ENCODE measurements around the gene PPM1F. TPM values are rescaled to one million over a fixed set of nuclear protein-coding genes. Genes with fewer than 3 reads are reported as not detected.
"Not testable (repeated sequence)": the region's sequence is repeated elsewhere in the genome, so short reads cannot be mapped to it uniquely, and the experiment has no call there.

The PPM1F gene
- total RNA-seq, 1 experiment from 2014 or later = 24.6 TPM

DNA sequence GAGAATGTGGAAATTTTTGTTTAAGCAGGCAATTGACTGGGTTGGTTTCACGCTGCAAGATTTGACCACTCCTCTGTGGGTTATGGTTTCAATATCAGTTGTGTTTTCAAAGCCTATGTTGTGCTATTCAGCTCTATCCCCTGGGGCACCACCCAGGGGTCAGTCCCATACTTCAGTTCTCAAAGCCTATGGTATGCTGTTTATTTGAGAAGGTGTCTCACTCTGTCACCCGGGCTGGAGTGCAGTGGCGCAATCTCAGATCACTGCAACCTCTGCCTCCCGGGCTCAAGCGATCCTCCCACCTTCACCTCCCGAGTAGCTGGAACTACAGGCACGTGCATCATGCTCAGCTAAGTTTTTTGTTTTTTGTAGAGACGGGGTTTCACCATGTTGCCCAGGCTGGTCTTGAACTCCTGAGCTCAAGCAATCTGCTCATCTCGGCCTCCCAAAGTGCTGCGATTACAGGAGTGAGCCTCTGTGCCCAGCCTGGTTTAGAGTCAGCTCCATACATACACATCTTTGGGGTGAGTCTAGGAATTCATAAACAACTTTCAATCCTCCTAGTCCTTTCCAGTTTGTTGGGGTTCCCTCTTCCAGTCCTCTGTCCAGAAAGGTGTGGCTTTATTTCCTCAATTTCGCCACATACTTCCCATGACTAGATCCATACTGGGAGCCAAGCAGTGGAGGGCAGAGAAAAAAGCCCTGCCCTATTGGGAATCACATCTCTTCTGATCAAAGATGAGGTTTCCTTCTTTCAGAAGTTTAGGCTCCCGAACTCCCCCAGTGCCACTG, 50.2 kb downstream of the PPM1F start:
- no peak for DNase-seq (ENCODE audit: extremely low read depth, low read depth)

DNA sequence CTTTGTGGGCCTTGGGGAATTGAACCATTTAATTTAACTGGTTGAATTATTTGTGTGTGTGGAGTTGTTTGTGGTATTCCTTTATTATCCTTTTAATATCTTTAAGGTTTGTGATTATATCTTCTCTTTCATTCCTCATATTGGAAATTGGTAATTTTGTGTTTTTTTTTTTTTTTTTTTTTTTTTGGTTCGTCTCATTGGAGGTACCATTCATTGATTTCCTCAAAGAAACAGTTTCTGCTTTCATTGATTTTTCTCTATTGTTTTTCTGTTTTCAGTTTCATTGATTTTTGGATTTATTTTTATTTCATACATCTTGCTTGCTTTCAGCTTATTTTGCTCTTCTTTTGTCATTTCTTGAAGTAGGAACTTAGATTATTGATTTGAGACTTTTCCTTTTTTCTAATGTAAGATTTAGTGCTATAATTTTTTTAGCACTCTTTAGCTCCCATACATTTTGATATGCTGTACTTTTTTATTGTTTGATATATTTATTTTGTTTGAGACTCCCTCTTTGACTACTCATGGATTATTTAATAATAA, 54.2 kb downstream of the PPM1F start:
- no peak for DNase-seq (ENCODE audit: extremely low read depth, low read depth)

DNA sequence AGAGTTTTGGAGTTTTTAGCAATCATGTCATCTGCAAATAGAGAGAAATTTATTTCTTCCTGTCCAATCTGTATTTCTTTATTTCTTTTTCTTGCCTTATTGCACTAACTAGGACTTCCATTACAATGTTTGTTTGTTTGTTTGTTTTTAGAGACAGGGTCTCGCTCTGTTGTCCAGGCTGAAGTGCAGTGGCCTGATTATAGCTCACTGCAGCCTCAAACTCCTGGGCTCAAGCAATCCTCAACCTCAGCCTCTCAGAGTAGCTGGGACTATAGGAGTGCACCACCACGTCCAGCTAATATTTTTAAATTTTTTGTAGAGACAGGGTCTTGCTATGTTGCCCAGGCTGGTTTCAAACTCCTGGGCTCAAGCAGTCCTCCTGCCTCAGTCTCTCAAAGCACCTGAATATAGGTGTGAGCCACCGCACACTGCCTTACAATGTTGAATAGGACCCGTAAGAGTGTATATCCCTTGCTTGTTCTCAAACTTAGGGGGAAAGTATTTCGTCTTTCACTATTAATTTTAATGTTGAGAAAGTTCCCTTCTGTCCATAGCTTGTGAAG, 55.6 kb downstream of the PPM1F start:
- DNase-seq (ENCODE audit: extremely low read depth, low read depth) = no peak

DNA sequence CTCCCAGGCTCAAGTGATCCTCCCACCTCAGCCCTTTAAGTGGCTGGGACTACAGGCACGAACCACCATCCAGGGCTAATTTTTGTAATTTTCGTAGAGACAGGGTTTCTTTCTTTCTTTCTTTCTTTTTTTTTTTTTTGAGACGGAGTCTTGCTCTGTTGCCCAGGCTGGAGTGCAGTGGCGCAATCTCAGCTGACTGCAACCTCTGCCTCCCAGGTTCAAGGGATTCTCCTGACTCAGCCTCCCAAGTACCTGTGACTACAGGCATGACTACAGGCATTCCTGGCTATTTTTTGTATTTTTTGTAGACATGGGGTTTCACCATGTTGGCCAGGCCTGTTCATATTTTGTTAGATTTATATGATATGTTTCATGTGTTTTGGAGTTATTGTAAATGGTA, 56.4 kb downstream of the PPM1F start:
- not testable (repeated sequence) for DNase-seq (ENCODE audit: extremely low read depth, low read depth)

DNA sequence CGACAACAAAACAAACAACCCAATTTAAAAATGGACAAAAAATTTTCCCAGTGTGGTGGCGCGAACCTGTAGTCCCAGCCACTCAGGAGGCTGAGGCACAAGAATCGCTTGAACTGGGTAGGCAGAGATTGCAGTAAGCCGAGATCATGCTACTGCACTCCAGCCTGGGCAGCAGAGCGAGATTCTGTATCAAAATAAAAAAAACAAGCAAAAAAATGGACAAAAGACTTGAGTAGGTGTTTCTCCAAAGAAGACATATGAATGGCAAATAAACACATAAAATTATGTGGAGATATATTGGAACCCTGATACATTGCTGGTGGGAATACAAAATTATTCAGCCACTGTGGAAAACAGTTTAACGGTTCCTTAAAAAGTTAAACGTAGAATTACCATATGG, 57.8 kb downstream of the PPM1F start:
- no peak for DNase-seq (ENCODE audit: extremely low read depth, low read depth)

DNA sequence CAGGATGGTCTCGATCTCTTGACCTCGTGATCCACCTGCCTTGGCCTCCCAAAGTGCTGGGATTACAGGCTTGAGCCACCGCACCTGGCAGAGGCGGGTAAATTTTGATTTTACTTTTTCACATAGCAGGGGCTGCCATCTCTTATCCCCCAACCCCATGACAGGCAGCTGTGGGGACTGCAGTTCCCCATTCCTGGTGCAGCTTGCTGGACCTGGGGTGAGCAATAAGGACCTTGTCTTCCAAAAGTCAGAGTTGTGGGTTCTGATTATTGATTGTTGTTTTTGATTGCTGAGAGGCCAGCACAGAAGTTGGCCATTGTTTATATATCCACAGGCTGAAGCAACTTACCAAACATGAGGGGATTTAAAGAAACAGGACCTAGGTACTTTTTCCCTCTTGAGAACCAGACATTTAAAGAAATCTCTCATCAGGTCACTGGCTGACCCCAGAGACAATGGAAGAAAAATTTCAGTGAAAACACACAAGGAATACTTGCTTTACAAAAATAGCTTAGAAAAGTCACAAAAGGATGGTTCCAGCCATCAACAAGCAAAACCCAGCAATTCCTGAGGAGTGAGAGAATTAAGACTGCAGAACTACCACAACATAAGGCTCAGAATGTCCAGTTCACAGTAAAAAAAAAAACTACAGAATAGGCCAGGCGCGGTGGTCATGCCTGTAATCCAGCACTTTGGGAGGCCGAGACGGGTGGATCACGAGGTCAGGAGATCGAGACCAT, 63.2 kb downstream of the PPM1F start:
- no peak for DNase-seq (ENCODE audit: extremely low read depth, low read depth)

DNA sequence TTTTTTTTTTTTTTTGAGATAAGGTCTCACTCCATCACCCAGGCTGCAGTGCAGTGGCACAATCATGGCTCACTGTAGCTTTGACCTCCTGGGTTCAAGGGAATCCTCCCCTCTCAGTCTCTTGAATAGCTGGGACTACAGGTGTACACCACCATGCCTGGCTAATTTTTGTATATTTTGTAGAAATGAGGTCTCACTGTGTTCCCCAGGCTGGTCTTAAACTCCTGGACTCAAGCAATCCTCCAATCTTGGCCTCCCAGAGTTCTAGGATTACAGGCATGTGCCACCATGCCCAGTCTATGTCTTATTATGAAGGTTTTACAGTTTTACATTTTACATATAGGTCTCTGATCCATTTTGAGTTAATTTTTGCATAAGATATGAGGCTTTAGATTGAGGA, 64.8 kb downstream of the PPM1F start:
- DNase-seq (ENCODE audit: extremely low read depth, low read depth) = no peak

DNA sequence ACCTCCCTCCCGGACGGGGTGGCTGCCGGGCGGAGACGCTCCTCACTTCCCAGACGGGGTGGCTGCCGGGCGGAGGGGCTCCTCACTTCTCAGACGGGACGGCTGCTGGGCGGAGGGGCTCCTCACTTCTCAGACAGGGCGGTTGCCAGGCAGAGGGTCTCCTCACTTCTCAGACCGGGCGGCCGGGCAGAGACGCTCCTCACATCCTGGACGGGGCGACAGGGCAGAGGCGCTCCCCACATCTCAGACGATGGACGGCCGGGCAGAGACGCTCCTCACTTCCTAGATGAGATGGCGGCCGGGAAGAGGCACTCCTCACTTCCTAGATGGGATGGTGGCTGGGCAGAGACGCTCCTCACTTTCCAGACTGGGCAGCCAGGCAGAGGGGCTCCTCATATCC, 68.7 kb downstream of the PPM1F start:
- not testable (repeated sequence) for DNase-seq (ENCODE audit: extremely low read depth, low read depth)

DNA sequence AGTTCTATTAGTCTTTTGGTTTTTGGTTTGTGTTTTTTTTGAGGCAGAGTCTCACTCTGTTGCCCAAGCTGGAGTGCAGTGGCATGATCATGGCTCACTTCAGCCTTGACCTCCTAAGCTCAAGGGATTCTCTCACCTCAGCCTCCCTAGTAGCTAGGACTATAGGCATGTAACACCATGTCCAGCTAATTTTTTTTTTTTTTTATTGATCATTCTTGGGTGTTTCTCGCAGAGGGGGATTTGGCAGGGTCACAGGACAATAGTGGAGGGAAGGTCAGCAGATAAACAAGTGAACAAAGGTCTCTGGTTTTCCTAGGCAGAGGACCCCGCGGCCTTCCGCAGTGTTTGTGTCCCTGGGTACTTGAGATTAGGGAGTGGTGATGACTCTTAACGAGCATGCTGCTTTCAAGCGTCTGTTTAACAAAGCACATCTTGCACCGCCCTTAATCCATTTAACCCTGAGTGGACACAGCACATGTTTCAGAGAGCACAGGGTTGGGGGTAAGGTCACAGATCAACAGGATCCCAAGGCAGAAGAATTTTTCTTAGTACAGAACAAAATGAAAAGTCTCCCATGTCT, 69.8 kb downstream of the PPM1F start:
- DNase-seq (ENCODE audit: extremely low read depth, low read depth) = not testable (repeated sequence)

DNA sequence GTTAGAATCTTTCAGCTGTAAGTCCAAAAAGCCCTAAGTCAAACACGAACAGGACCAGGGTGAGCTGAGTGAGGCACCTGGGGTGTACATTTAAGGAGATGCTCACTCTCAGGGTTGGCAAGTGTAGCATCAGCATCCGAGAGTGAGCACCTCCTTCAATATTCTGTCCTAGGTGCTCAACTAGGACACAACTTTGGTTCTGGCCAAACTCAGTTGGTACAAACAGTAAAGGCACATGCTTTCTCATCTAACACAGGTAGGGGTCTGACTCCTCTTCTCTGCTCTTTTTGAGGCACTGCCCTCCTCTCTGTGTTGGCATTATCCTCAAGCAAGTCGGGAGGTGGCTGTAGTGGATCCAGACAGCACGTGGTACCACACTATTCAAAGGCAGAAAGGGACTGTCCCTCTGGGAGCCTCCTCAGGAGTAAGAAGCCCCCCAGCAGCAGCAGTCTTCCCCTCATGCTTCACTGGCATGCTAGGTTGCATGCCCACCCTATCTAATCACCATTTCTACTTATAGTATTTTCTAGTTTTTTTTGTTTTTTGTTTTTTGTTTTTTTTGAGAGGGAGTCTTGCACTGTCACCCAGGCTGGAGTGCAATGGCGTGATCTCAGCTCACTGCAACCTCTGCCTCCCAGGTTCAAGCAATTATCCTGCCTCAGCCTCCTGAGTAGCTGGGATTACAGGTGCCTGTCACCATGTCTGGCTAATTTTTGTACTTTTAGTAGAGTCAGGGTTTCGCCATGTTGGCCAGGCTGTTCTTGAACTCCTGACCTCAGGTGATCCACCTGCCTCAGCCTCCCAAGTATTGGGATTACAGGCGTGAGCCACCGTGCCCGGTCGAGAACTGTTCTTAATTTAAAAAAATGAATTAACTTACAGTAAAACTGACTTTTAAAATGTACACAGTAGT, 70.6 kb downstream of the PPM1F start:
- DNase-seq (ENCODE audit: extremely low read depth, low read depth) = no peak

DNA sequence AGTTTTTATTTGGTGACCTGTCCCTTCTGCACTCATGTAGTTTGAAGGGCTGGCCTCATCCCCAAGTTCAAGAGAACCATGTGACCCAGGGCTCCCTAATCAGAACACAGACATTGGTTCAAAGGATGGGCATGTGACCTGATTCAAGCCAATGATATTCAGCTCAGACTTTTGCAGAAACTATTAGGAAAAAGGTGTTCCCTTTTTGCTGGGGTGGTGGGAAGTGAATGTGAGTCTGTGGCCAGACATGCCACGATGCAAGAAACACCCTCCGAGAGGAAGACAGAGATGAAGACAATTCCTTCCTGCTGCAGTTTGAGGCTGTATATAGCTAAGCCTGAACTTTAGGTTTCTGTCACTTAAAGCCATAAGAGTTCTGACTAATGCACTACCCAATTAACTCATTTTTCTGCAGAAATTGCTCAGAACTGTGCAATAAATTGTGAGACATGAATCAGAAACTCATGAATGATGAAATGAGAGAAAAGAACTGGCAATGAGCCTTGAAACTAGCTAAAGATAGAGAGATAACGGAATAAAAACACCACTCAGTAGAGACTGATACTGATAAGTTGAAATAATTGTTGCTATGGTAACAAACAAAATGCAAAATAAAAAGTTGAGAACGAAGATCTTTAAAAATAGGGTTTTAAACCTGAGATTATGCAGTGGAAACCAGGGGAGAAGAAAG, 76.0 kb downstream of the PPM1F start:
- DNase-seq (ENCODE audit: extremely low read depth, low read depth) = peak; percentile 6

DNA sequence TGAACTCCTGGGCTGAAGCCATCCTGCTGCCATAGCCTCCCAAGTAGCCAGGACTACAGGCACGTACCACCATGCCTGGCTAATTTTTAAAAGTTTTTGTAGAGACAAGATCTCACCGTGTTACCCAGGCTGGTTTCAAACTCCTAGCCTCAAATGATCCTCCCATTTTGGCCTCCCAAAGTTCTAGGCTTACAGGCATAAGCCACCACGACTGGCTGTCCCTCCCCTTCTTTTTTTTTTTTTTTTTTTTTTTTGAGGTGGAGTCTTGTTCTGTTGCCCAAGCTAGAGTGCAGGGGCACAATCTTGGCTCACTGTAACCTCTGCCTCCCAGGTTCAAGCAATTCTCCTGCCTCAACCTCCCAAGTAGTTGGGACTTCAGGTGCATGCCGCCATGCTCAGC, 77.7 kb downstream of the PPM1F start:
- DNase-seq (ENCODE audit: extremely low read depth, low read depth) = not testable (repeated sequence)

DNA sequence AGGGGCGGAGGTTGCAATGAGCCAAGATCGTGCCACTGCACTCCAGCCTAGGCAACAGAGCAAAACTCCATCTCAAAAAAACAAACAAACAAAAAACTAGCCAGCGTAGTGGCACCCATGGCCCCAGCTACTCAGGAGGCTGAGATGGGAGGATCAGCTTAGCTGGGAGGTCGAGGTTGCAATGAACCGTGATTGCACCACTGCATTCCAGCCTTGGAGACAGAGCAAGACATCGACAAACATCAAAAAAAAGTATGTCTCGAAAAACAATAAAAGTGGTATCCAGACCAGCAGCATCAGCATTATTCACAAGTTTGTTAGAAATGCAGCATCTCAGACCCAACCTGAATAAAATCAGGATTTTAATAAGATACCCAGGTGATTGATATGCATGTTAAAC, 79.0 kb downstream of the PPM1F start:
- DNase-seq (ENCODE audit: extremely low read depth, low read depth) = no peak

DNA sequence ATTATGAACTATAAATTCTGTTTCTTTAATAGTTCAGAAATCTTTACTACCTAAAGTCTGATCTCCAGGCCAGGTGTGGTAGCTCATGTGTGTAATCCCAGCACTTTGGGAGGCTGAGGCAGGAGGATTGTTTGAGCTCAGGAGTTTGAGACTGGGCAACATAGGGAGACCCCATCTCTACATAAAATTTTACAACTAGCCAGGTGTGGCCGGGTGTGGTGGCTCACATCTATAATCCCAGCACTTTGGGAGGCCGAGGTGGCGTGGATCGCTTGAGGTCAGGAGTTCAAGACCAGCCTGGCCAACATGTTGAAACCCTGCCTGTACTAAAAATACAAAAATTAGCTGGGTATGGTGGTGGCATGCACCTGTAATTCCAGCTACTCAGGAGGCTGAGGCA, 79.9 kb downstream of the PPM1F start:
- DNase-seq (ENCODE audit: extremely low read depth, low read depth) = not testable (repeated sequence)

Other genes with a start within 250 kb of the PPM1F start
- gene YPEL1, start 217.1 kb downstream of the PPM1F start, total RNA-seq (2014; rRNA removed; shearing (Covaris generic)) = 1.2 and 2.9 TPM in 2 replicates
- gene MAPK1, start 85.2 kb downstream of the PPM1F start, total RNA-seq (2014; rRNA removed; shearing (Covaris generic)) = 42.2 and 50.0 TPM in 2 replicates
- gene TOP3B, start 29.9 kb upstream of the PPM1F start, total RNA-seq (2014; rRNA removed; shearing (Covaris generic)) = 15.5 and 20.4 TPM in 2 replicates

Data from NCI-H460 (cell line).